Osteoblast (primary cell): ENCODE results near the gene IBA57. TPM values are rescaled to one million over a fixed set of nuclear protein-coding genes. Genes with fewer than 3 reads are reported as not detected.

Source experiments
- DNase-seq: peaks from one replicate; pipeline ENCODE4 v3.0.0; 2011; ENCODE audit warnings: low spot score, mixed read lengths; ENCODE audit not compliant: insufficient read length; ENCODE audit errors: missing footprints
- H2AFZ ChIP-seq: 2 replicates; pipeline ENCODE4 v1.6.0; 2011; ENCODE audit warnings: mild to moderate bottlenecking, low read length
- H3K27ac ChIP-seq: 2 replicates; pipeline ENCODE4 v1.5.1; 2011; ENCODE audit warnings: mild to moderate bottlenecking, low read depth, low read length, moderate library complexity
- H3K27me3 ChIP-seq: 2 replicates; pipeline ENCODE4 v1.6.0; 2012; ENCODE audit warnings: mild to moderate bottlenecking, control low read depth, inconsistent platforms, low read length, moderate library complexity; ENCODE audit not compliant: insufficient read depth
- H3K36me3 ChIP-seq: 2 replicates; pipeline ENCODE4 v1.5.1; 2011; ENCODE audit warnings: mild to moderate bottlenecking, low read length, control low read depth, moderate library complexity; ENCODE audit not compliant: insufficient read depth
- H3K4me1 ChIP-seq: 2 replicates; pipeline ENCODE4 v1.5.1; 2011; ENCODE audit warnings: mild to moderate bottlenecking, low read length, control low read depth, moderate library complexity; ENCODE audit not compliant: insufficient read depth
- H3K4me2 ChIP-seq: 2 replicates; pipeline ENCODE4 v1.6.0; 2011; ENCODE audit warnings: mild to moderate bottlenecking, low read length; ENCODE audit not compliant: insufficient read depth
- H3K4me3 ChIP-seq: fragments of 200-600 bp; sonication (generic); 3 replicates; pipeline ENCODE4 v1.5.1; 2012; ENCODE audit warnings: mild to moderate bottlenecking, low read length, inconsistent platforms; ENCODE audit not compliant: insufficient read depth
- H3K79me2 ChIP-seq: 2 replicates; pipeline ENCODE4 v1.6.0; 2012; ENCODE audit warnings: mild to moderate bottlenecking, low read length, control low read depth, inconsistent platforms; ENCODE audit not compliant: insufficient read depth
- H3K9me3 ChIP-seq: 2 replicates; pipeline ENCODE4 v1.5.1; 2011; ENCODE audit warnings: low read depth, low read length, control low read depth
- H4K20me1 ChIP-seq: 2 replicates; pipeline ENCODE4 v1.6.0; 2012; ENCODE audit warnings: mild to moderate bottlenecking, low read length, control low read depth; ENCODE audit not compliant: insufficient read depth
- total RNA-seq: library from RNA; depleted of rRNA; stranded (reverse); fragments of >200 nt; gene quantifications from 2 replicates; pipeline ENCODE4 v1.2.3, GENCODE V29; 2012
- TF ChIP-seq, protein P1 (sequence below): IDR thresholded peaks from 2 replicates; pipeline ENCODE4 v1.5.1; 2011; ENCODE audit warnings: mild to moderate bottlenecking, low read depth, low read length, moderate library complexity; ENCODE audit errors: extremely low read depth

The IBA57 gene
- total RNA-seq, 1 donor = 4.7 TPM

DNA sequence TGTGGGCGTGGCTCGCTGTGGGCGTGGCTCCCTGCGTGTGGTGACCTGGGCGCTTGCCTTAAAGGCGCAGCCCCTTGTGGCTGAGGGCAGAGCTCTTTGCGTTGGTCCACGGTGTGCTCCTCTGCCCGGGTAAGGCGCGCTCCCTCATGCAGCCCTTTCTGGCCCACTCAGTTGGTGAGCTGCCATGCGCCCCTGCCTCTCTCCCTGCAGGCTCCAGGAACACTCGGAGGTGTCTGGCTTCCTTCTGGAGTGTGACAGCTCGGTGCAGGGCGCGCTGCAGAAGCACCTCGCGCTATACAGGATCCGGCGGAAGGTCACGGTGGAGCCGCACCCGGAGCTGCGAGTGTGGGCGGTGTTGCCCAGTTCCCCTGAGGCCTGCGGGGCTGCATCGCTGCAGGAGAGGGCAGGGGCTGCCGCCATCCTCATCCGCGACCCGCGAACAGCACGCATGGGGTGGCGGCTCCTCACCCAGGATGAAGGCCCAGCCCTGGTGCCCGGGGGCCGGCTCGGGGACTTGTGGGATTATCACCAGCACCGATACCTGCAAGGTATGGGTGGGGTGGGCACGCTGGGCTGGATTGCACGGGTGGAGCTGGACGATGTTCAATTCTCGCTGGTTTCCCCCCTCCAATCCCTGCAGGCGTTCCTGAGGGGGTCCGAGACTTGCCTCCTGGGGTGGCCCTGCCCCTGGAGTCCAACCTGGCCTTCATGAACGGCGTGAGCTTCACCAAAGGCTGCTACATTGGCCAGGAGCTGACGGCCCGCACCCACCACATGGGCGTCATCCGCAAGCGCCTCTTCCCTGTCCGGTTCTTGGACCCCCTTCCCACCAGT, 9.1 kb downstream of the IBA57 start:
- Histone ChIP-seq H4K20me1 (peaks cover 15% of the 10 kb centered on the region), H3K4me2 (no peak overlapping the region), H3K27ac (no peak overlapping the region), H2AFZ (no peak overlapping the region), H3K79me2 (peaks cover 15% of the 10 kb centered on the region), H3K27me3 (no peaks in the 10 kb centered on the region), H3K9me3 (no peaks in the 10 kb centered on the region), H3K36me3 (no peaks in the 10 kb centered on the region), H3K4me1 (no peaks in the 10 kb centered on the region), H3K4me3 (no peak overlapping the region)
- TF ChIP-seq, protein P1, sequence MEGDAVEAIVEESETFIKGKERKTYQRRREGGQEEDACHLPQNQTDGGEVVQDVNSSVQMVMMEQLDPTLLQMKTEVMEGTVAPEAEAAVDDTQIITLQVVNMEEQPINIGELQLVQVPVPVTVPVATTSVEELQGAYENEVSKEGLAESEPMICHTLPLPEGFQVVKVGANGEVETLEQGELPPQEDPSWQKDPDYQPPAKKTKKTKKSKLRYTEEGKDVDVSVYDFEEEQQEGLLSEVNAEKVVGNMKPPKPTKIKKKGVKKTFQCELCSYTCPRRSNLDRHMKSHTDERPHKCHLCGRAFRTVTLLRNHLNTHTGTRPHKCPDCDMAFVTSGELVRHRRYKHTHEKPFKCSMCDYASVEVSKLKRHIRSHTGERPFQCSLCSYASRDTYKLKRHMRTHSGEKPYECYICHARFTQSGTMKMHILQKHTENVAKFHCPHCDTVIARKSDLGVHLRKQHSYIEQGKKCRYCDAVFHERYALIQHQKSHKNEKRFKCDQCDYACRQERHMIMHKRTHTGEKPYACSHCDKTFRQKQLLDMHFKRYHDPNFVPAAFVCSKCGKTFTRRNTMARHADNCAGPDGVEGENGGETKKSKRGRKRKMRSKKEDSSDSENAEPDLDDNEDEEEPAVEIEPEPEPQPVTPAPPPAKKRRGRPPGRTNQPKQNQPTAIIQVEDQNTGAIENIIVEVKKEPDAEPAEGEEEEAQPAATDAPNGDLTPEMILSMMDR = no peak
- no peak for DNase-seq

DNA sequence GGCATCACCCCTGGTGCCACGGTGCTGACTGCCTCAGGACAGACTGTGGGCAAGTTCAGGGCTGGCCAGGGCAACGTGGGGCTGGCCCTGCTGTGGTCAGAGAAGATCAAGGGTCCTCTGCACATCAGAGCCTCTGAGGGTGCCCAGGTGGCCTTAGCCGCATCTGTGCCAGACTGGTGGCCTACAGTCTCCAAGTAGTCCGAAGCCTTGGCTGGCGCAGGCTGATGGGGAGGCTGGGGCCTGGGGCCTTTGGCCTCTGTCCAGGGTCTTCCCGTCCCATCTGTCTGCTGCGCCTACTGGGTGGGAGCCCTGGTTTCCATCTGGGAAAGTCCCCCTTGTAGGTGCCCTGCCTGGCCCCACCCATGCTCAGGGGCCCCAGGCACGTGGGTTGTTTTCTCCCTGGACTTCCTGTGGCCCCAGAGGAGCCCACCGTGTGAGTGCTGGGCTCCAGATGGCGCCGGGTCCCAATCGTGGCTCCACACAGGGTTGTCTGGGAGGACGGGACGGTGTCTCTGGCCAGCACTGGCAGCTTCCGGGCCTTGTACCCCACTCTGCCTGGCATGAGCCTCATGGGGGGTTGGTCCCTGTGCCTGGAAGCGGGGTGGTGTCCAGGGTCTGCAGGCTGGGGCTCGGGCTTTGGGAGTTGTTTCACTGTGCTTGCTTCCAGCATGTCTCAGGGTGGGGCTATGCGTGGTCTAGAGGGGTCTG, 9.9 kb downstream of the IBA57 start:
- no peaks in the 10 kb centered on the region for H3K27me3 ChIP-seq
- H3K36me3 ChIP-seq = no peaks in the 10 kb centered on the region
- peaks cover 13% of the 10 kb centered on the region for H3K79me2 ChIP-seq
- H3K9me3 ChIP-seq = no peaks in the 10 kb centered on the region
- H4K20me1 ChIP-seq = peaks cover 15% of the 10 kb centered on the region
- H2AFZ ChIP-seq = no peak overlapping the region
- TF ChIP-seq, protein P1 = no peak
- no peaks in the 10 kb centered on the region for H3K4me1 ChIP-seq
- H3K4me2 ChIP-seq = no peak overlapping the region
- no peak overlapping the region for H3K4me3 ChIP-seq
- H3K27ac ChIP-seq = no peak overlapping the region
- no peak for DNase-seq

DNA sequence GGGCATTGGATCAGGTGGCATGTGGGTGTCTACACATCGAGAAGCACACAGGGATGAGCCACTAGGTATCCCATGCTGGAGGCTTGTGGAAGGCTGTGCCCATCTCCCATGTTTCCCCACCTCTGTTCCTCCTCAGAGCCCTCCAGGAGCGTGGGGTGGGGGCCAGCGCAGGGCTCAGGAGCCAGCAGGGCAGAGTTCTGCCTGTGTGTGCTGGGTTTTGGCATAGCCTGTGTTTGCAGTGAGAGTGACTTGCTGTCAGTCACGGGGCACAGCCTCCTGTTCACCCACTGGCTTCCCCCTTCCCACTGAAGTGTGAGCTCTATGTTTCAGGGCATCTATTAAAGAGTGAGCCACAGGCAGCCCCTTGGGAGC, 10.4 kb downstream of the IBA57 start:
- Histone ChIP-seq H4K20me1 (peaks cover 15% of the 10 kb centered on the region), H3K36me3 (no peaks in the 10 kb centered on the region), H3K4me3 (no peak overlapping the region), H3K27ac (no peak overlapping the region), H3K9me3 (no peaks in the 10 kb centered on the region), H3K27me3 (no peaks in the 10 kb centered on the region), H2AFZ (no peak overlapping the region), H3K4me2 (no peak overlapping the region), H3K79me2 (peaks cover 10% of the 10 kb centered on the region), H3K4me1 (no peaks in the 10 kb centered on the region)
- DNase-seq = no peak
- TF ChIP-seq, protein P1 = no peak

DNA sequence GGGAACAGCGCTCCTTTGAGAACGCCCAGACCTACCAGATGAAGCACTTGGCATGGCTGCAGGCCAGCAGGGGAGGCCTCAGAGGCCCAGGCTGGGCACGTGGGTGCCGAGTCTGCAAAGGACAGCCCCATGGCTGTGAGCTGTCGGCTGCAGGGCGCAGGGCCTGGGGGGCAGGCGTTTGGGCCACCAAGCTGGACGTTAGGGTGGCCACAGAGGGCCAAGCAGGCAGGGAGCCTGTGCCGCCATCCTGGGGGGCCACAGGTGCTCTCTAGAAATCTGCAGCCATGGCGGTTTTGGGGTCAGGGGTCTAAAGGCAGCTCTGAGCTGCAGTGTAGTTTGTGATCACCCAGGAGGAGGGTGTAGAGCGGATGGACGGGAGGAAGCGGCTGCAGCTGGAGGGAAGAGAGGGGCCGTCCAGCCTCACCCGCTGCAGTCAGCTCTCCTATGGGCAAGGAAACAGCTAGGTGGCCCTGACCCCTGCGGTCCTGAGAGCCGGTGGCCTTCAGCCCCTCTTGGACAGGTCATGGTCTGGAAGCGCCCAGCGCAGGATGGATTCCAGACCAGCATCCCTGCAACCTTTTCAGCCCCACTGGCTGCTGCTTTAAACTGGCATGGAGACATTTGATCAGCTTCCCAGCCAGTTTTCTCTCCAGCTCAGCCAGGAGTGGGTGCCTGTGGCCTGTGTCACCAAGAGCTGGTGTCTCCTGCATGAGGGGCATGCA, 11.0 kb downstream of the IBA57 start:
- H3K4me2 ChIP-seq = no peak overlapping the region
- H3K9me3 ChIP-seq = no peaks in the 10 kb centered on the region
- H3K27ac ChIP-seq = no peak overlapping the region
- no peak overlapping the region for H3K4me3 ChIP-seq
- peaks cover 15% of the 10 kb centered on the region for H4K20me1 ChIP-seq
- peak; percentile 88 for DNase-seq
- no peak overlapping the region for H2AFZ ChIP-seq
- peaks cover 10% of the 10 kb centered on the region for H3K79me2 ChIP-seq
- no peaks in the 10 kb centered on the region for H3K4me1 ChIP-seq
- H3K27me3 ChIP-seq = no peaks in the 10 kb centered on the region
- no peaks in the 10 kb centered on the region for H3K36me3 ChIP-seq
- TF ChIP-seq, protein P1 = no peak
